GM19351 (cell line): ENCODE measurements around the gene LRRC37A2.
"Not testable (repeated sequence)": the region's sequence is repeated elsewhere in the genome, so short reads cannot be mapped to it uniquely, and the experiment has no call there.

Experiments used
- ATAC-seq: cut with Tn5 transposase; IDR thresholded peaks from one replicate; pipeline ENCODE4 v1.9.1; 2021; ENCODE audit warnings: mild to moderate bottlenecking, moderate library complexity; ENCODE audit not compliant: unreplicated experiment

The LRRC37A2 gene

GRCh38 chr17:46512168-46512567, at the start of gene LRRC37A2:
LRRC37A2 (plus strand) TSS chr17:46512468; CDS start chr17:46512713, 245 bp downstream.
- not testable (repeated sequence) for ATAC-seq

DNA sequence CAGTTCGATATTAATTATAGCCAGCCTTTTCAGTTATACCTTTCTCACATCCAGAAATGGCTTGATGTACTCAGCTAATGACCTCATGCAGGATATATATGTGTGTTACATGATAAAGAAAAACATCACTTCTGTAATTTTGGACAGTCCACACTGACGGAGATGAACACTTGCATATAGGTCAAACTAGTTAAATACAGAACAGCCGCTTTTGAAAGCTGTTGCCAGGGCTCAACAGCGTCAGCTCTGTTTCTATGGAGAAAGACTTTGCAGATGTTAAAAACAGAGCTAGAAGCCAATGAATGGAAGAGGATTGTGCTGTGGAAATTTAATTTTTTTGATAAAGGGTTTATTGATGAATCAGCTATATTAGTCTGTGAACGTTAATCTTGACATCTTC, 44.6 kb upstream of the LRRC37A2 start:
- ATAC-seq = not testable (repeated sequence)

- ATAC-seq = not testable (repeated sequence)
These were observed 37.8 kb upstream of the LRRC37A2 start for GRCh38 chr17:46474489-46474888.

- ATAC-seq = not testable (repeated sequence)
These were observed 36.7 kb upstream of the LRRC37A2 start for GRCh38 chr17:46475583-46475982.

GRCh38 chr17:46478823-46479222, 33.4 kb upstream of the LRRC37A2 start:
- not testable (repeated sequence) for ATAC-seq

DNA sequence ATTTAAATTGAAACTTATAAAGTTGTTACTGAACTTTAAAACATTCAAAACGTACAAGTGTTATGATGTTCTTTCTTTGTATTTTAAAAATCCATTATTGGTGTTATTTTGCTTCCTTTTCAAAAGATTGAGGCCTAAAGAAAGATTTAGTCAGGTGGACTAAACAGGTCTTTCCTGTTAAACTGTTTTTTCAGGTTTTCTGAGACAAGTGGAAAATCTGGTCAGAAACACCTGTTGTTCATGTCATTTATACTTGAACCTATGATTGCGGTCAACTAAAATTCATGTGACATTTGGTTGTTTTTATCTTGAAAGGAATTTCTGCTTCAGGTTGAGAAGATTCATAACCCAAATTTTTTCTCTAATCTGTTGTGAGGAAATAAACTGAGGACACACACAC, 31.0 kb upstream of the LRRC37A2 start:
- ATAC-seq = not testable (repeated sequence)

DNA sequence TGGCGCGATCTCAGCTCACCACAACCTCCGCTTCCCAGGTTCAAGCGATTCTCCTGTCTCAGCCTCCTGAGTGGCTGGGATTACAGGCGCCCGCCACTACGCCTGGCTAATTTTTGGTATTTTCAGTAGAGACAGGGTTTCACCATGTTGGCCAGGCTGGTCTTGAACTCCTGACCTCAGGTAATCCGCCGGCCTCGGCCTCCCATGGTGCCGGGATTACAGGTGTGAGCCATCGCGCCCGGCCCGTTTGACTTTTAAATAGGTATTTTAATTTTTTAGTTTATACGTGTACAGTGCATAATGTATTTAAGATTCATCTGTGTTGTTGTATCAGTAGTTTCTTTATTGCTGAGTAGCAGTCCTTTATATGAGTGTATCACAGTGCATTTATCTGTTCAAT, 20.2 kb upstream of the LRRC37A2 start:
- ATAC-seq = not testable (repeated sequence)

- not testable (repeated sequence) for ATAC-seq
These were observed 12.7 kb upstream of the LRRC37A2 start for GRCh38 chr17:46499437-46500139.

DNA sequence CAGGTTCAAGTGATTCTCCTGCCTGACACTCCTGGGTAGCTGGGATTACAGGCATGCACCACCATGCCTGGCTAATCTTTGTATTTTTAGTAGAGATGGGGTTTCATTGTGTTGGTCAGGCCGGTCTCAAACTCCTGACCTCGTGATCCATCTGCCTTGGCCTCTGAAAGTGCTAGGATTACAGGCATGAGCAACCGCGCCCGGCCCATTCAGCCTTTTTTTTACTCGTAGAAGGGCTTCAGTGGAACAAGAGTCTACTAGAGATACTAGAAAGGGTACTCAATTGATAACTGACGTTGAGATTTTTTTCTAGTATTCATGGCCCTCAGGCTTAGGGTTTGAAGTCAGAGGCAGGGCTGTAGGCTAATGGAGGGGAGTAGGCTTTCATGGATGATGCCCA, 6.4 kb upstream of the LRRC37A2 start:
- ATAC-seq = not testable (repeated sequence)

DNA sequence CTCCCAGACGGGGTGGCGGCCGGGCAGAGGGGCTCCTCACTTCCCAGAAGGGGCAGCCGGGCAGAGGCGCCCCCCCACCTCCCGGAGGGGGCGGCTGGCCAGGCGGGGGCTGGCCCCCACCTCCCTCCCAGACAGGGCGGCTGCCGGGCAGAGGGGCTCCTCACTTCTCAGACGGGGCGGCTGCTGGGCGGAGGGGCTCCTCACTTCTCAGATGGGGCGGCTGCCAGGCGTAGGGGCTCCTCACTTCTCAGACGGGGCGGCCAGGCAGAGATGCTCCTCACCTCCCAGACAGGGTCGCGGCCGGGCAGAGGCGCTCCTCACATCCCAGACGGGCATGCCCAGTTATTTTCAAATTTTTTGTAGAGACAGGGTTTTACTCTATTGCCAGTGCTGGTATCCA, 22.4 kb downstream of the LRRC37A2 start:
- ATAC-seq = not testable (repeated sequence)

DNA sequence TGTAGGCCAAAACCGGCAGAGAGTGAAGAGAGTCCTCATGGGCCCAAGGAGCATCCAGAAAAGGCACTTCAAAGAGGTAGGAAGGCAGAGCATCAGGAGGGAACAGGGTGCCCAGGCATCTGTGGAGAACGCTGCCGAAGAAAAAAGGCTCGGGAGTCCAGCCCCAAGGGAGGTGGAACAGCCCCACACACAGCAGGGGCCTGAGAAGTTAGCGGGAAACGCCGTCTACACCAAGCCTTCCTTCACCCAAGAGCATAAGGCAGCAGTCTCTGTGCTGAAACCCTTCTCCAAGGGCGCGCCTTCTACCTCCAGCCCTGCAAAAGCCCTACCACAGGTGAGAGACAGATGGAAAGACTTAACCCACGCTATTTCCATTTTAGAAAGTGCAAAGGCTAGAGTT, 36.3 kb downstream of the LRRC37A2 start:
- ATAC-seq = not testable (repeated sequence)

- ATAC-seq = not testable (repeated sequence)
These were observed 46.9 kb downstream of the LRRC37A2 start for GRCh38 chr17:46559155-46559554.

DNA sequence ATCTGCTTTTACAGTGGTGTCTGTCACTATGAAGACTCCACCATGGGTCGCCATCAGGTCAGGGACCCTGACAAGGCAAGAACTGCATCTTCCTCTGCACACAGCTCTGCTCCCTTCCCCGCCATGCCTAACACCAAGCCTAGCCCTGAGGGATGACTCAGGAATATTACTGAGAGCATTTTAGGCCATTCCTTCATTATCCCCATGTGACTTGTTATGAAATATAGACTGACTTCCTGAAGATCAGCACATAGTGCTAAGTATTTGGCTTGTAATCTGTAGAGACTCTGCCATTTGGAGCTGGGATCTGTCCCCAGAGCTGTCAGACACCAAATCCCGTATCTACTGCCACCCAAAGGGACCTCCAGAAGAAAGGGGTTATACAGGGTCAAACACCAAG, 47.8 kb downstream of the LRRC37A2 start:
- not testable (repeated sequence) for ATAC-seq

GRCh38 chr17:46566284-46566683, 54.0 kb downstream of the LRRC37A2 start:
- ATAC-seq = not testable (repeated sequence)

DNA sequence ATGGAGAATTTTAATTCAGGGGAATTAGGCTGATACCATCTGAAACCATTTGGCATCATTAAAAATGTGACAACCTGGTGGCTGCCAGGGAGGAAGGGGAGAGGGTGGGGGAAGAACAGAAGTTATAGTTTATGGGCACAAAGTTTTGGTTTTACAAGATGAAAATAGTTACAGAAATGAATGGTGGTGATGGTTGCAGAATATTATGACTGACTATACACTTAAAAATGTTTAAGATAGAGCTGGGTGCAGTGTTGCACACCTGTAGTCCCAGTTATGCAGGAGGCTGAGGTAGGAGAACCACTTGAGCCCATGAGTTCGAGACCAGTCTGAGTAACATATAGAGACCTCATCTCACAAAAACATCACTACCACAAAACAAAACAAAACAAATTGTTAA, 54.7 kb downstream of the LRRC37A2 start:
- not testable (repeated sequence) for ATAC-seq

- not testable (repeated sequence) for ATAC-seq
These were observed 59.5 kb downstream of the LRRC37A2 start for GRCh38 chr17:46571796-46572195.

GRCh38 chr17:46579083-46580075, 67.1 kb downstream of the LRRC37A2 start, which contains the start of gene ARL17A:
ARL17A (minus strand) TSS chr17:46579691; CDS start chr17:46576322, 3,369 bp downstream.
- peak; percentile 94 for ATAC-seq

DNA sequence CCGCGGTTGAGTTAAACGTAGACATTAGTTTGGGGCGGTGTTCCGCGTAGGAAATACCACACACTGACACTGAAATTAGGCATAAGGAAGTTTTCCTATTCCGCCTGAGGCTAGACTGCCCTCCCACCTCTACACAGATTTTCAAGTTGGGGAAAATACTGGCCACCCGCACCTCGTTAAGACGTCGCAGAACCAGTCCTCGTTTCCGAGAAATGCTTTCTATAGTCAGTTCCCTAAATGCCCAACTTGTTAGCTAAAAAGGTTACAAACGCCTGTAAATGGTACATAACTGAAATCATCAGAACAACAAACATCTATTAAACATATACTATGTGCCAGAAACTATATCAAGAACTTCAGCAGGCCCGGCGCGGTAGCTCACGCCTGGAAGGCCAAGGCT, 67.8 kb downstream of the LRRC37A2 start:
- ATAC-seq = peak; percentile 7

- not testable (repeated sequence) for ATAC-seq
These were observed 73.2 kb downstream of the LRRC37A2 start for GRCh38 chr17:46585444-46585843.

DNA sequence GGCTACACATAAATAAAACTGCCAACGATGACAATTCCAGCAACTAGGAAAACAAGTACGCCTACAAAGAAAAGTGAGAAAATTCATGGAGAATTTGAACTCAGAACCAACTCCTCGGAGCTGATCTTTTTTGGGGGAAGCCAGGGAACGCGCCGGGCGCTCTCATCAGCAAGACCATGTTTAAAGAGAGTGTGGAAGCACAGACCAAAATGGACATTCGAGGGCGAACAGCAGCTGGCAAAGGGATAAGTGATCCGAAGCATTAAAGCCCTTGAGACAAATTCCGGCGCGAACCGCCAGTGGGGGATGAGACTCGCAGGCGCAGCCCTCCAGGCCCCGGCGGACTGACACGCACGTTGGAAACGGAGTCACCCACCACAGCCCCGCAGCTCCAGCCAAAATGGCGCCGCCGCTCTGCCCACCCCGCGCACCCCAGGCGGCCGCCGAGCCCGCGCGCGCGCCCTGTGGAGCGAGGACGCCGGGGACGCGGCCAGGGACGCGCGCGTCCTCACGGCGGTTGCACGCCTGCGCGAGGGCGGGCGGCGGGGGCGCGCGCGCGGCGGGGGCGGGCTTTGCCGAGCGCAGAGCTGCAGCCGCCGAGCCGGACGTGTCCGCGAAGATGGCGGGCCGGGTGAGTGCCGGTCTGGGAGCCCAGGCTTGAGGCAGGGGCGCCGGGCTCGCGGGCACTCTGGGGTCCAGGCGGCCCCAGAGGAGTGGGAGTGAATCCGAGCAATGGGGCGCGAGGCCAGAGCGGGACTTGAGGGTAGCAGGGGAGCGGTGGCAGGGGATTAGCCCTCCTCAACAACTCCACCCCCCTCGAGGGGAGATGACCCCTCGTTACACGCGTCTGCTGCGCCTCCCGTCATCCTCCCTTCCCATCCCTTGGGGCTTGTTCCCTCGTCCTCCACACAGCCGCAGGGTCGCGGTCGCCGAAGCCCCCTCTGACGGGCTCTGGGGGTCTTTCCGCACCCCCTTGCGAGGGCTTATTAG, 78.2 kb downstream of the LRRC37A2 start, which contains the start of gene NSF:
Gene NSF (plus strand): TSS at position 513 of the 990 bp plus-strand sequence. CDS start 107 bp downstream, at position 620.
- ATAC-seq = not testable (repeated sequence)
